Colonic mucosa (tissue), 4 donors: Measurements from ENCODE around the gene FAM193B. TPM values are rescaled to one million over a fixed set of nuclear protein-coding genes. Genes with fewer than 3 reads are reported as not detected.

ENCODE experiments used
- DNase-seq: peaks from one replicate; pipeline ENCODE4 v3.0.0-alpha.2; 2020
- H3K27ac ChIP-seq: fragments of 200-600 bp; one replicate; pipeline ENCODE4 v1.8.0; 2021
- H3K27me3 ChIP-seq: fragments of 200-600 bp; one replicate; pipeline ENCODE4 v1.8.0; 2021
- H3K36me3 ChIP-seq: fragments of 200-600 bp; one replicate; pipeline ENCODE4 v1.8.0; 2021
- H3K4me1 ChIP-seq: fragments of 200-600 bp; one replicate; pipeline ENCODE4 v1.8.0; 2021; ENCODE audit warnings: mild to moderate bottlenecking
- H3K4me3 ChIP-seq: fragments of 200-600 bp; one replicate; pipeline ENCODE4 v1.8.0; 2021
- H3K9ac ChIP-seq, 2 donors: one replicate each; pipeline ENCODE4 v1.7.0; 2013; ENCODE audit warnings: control low read depth in 2 of 2, low read depth in 2 of 2, low read length in 2 of 2
- H3K9me3 ChIP-seq: fragments of 200-600 bp; one replicate; pipeline ENCODE4 v1.8.0; 2021
- intact Hi-C: fragments of 100-400 bp; cut with DNase I; formaldehyde crosslinking; loops from one replicate; pipeline ENCODE4 v1.14.1; 2022
- total RNA-seq, 2 donors: library from RNA; stranded (reverse); fragmentation: NEBNext Ultra II Directional in 1 of 2; extraction: Animal tissue kit (Norgen Biotek cat#: 25700) in 1 of 2; gene quantifications; one replicate each; pipeline ENCODE4 v1.2.1, GENCODE V29; 2021
- TF ChIP-seq, protein P1 (sequence below): fragments of 200-600 bp; IDR thresholded peaks from one replicate; pipeline ENCODE4 v1.8.0; 2022; ENCODE audit warnings: antibody characterized with exemption, mild to moderate bottlenecking
- donor health status: healthy.
- donor health status: DM: no; HTN: no; CAD: no.
- donor health status: DM: no; HTN: no; CAD: no.

FAM193B gene
- total RNA-seq, 2 donors from 2014 or later, result 39.4 to 78.6 TPM

DNA sequence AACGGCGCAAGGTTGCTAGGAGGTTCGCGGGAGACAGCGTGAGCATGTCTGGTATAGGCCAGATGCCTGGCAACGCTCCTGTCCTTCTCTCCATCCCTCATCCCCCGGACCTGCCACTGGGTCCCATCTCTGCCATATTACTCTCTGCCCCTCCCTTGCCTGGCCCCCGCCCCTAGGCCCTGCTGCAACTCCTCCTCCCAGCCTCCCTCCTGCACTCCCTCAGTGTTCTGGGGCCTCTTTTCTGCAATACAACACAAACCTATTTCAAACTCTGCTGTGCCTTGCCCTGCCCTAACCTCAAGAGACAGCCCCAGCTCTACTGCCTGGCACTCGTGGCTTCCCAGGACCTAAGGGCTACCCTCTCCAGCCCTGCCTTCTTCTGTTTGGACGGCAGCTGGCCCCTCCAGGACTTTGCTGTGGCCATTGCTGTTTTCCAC is 72.0 kb downstream of the FAM193B start:
- no peak for DNase-seq
- no peaks in the 10 kb centered on the region for H3K4me1 ChIP-seq
- intact Hi-C loops, result no loop called here
- H3K9me3 ChIP-seq, result no peaks in the 10 kb centered on the region
- TF ChIP-seq, protein P1, sequence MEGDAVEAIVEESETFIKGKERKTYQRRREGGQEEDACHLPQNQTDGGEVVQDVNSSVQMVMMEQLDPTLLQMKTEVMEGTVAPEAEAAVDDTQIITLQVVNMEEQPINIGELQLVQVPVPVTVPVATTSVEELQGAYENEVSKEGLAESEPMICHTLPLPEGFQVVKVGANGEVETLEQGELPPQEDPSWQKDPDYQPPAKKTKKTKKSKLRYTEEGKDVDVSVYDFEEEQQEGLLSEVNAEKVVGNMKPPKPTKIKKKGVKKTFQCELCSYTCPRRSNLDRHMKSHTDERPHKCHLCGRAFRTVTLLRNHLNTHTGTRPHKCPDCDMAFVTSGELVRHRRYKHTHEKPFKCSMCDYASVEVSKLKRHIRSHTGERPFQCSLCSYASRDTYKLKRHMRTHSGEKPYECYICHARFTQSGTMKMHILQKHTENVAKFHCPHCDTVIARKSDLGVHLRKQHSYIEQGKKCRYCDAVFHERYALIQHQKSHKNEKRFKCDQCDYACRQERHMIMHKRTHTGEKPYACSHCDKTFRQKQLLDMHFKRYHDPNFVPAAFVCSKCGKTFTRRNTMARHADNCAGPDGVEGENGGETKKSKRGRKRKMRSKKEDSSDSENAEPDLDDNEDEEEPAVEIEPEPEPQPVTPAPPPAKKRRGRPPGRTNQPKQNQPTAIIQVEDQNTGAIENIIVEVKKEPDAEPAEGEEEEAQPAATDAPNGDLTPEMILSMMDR, result no peak
- H3K9ac ChIP-seq, result no peak overlapping the region
- H3K27me3 ChIP-seq, result no peaks in the 10 kb centered on the region
- no peak overlapping the region for H3K4me3 ChIP-seq
- no peak overlapping the region for H3K27ac ChIP-seq
- H3K36me3 ChIP-seq, result no peaks in the 10 kb centered on the region

DNA sequence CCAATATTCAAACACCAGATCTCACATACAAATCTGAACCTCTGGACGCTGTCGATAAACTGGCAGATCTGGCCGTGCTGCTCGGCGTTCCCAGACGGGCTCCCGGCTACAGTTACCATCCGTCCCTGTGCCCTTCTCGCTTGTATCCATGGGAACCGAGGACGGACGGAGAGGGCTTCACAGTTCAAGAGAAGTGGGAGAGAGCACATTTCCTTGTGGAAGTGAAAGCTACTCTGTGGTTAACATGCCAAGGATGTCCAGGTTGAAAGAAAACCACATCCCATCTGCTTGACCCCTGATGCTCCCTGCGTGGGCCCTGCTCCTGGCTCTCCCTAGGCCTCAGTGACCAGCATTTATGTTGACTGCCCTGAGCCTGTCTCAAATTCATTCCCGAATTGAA is 74.6 kb downstream of the FAM193B start:
- Histone ChIP-seq H3K27me3 (no peaks in the 10 kb centered on the region), H3K9ac (peak overlapping the region in 1 of 2 donors; percentile 24), H3K4me1 (no peaks in the 10 kb centered on the region), H3K9me3 (no peaks in the 10 kb centered on the region), H3K4me3 (no peak overlapping the region), H3K36me3 (no peaks in the 10 kb centered on the region), H3K27ac (peak overlapping the region; percentile 47)
- no peak for DNase-seq
- intact Hi-C loops, result no loop called here
- TF ChIP-seq, protein P1, result no peak

DNA sequence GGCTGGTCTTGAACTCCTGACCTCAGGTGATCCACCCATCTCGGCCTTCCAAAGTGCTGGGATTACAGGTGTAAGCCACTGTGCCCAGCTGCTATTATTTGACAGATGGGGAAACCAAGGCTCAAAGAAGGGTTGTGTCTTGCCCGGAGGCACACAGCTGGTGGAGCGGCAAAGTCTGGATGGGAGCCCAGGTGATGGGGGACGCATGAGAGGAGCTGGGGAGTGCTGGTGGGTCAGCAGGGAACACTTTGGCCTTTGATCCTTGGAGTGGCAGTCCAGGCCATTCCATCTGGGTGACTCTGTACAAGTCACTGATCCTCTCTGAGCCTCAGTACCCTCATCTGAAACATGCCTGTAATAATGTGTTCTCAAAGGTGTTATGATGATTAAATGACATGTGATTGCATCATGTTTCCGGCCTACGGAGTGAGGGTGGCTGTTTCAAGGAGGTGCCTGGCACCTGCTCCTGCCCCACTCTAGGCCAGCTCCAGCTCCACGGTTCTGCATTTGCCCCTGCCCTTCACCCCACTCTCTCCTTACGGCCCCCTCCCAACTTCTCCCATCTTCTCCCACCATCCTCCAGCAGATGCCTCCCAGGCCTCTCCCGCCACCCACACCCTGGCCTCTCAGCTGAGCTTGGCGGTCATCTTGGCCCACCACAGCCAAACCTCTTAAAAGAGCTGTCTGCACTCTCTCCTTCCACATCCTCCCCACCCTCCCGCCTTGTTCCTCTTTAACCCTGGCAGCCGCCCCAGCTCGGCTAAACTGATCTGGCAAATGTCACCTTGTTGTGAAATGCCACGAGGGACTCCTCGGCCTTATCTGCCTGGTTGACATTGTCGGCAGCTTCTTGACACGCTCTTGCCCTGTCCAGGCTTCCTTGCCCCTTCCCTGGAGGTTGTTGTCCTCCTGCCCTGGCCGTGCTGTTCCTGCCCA is 75.4 kb downstream of the FAM193B start:
- peak overlapping the region; percentile 47 for H3K27ac ChIP-seq
- H3K36me3 ChIP-seq, result no peaks in the 10 kb centered on the region
- no peak overlapping the region for H3K4me3 ChIP-seq
- H3K27me3 ChIP-seq, result no peaks in the 10 kb centered on the region
- no peaks in the 10 kb centered on the region for H3K4me1 ChIP-seq
- DNase-seq, result peak; percentile 71
- no peak overlapping the region for H3K9ac ChIP-seq
- no peaks in the 10 kb centered on the region for H3K9me3 ChIP-seq
- intact Hi-C loops, result no loop called here
- TF ChIP-seq, protein P1, result no peak

DNA sequence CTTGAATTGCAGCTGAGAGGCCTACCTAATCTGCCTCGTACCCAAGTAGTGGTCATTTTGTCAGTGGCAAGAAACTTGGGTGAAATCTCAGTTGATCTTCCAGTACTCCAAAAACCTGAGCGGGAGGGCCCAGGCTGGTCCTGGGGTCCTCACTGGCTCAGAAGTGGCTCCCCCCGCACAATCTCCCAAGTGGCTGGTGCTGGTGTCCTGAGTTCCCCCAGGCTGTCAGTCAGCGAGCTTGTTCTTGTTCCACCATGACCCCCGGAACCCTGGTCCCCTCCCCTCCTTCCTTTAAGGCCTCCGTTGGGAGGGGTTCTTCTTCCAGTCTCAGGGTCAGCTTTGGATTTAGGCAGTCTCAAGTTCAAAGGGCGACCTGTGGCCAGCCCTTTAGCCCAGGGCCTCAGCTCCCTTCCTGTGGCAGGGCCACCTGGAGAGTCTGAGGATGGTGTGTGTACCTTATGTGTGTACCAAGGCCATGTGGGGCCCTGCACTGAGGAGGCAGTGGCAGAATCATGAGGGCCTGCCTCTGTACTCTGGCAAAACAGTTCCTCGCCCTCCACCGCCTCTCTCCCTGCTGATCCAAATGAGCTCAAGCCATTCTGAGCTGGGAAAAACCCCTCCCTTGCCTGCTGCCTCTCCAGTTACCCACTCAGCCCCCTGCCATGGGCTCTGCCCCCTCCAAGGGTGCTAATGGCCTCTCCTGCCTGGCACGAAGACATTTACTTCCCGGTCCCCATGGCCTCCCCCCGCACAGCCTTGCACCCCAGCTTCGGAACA is 76.5 kb downstream of the FAM193B start:
- no peak for DNase-seq
- no peaks in the 10 kb centered on the region for H3K27me3 ChIP-seq
- H3K9me3 ChIP-seq, result no peaks in the 10 kb centered on the region
- H3K36me3 ChIP-seq, result no peaks in the 10 kb centered on the region
- no peak overlapping the region for H3K4me3 ChIP-seq
- no peaks in the 10 kb centered on the region for H3K4me1 ChIP-seq
- H3K9ac ChIP-seq, result no peak overlapping the region
- H3K27ac ChIP-seq, result no peak overlapping the region
- TF ChIP-seq, protein P1, result no peak
- intact Hi-C loops, result no loop called here

DNA sequence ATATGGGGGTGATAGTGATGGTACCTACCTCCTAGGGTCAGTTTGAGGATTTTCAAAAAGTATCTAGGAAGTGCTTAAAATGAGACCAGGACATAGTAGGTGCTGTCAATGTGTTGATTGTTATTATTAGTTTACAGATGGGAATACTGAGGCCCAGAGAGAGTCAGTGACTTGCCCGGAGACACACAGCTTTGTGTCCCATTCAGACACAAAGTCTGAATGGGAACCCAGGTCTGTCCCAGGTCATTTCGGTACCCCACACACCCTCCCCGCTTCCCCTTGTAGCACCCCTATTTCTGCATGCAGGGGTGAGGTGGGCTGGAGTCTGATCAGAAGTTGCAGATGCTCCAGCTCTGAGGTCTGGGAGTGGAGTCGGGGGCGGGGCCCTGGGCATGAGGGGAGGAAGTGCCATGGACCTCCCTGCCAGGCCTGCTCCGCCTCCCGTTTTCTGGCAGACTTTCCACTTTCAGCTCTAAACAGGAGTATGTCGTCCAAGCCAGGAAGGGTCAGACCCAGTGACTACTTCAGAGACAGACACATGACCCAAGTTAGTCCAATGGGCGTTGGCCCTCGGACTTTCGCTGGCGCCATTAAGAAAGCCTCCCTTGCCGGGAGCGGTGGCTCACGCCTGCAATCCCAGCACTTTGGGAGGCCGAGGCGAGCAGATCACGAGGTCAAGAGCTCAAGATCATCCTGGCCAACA is 77.7 kb downstream of the FAM193B start:
- peaks cover 9% of the 10 kb centered on the region for H3K4me1 ChIP-seq
- peaks cover 3% of the 10 kb centered on the region for H3K27me3 ChIP-seq
- intact Hi-C loops, result no loop called here
- H3K9ac ChIP-seq, result no peak overlapping the region
- no peak overlapping the region for H3K4me3 ChIP-seq
- no peaks in the 10 kb centered on the region for H3K36me3 ChIP-seq
- DNase-seq, result no peak
- no peak overlapping the region for H3K27ac ChIP-seq
- TF ChIP-seq, protein P1, result no peak
- H3K9me3 ChIP-seq, result no peaks in the 10 kb centered on the region
